ENCODE results near the gene H2AZ2.
"Not testable (repeated sequence)": the region's sequence is repeated elsewhere in the genome, so short reads cannot be mapped to it uniquely, and the experiment has no call there.

Gene H2AZ2
- 176 to 280 (median 188) reads per million in 3 experiments for total RNA-seq

DNA sequence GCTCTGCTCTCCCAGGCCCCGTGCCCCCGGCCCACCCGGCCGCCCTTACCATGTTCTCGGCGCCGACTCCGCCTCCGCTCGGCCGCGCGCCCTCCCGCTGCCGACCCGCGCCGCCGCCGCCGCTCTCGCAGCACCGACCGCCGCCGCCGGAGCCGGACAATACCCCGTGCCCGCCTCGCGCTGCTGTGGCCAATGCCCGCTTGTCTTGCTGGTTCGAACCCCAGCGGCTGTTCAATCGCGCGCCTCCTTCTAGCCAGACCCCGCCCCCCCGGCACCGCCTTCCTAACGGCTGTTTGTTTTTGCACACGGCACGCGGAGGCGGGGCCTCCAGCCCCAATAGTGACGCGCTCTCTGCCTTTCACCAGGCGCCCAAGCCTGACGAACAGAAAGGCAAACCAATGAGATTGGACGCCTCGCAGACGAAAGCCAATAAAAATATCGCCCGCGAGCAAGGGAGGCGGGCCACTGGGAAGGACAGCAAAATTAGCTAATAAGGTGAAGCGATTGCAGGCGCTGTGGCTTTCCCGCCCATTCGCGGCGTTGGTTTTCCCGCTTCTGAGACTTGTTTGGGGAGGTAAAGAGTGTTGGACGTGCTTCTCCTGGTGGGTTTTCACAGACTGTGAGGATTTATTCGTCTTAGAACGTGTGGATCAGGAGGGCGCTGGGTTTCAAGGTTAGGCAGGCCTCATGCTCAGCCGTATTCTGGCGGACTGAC lies at the start of gene H2AZ2:
Gene H2AZ2 (minus strand): TSS at position 168 of the 715 bp plus-strand sequence. CDS start 116 bp downstream, at position 52.
- peak; percentile 99 for DNase-seq

- no peak for DNase-seq
Measured at GRCh38 chr7:44897309-44897708, 49.4 kb upstream of the H2AZ2 start.

GRCh38 chr7:44894888-44895580 lies 47.1 kb upstream of the H2AZ2 start:
- DNase-seq = no peak

GRCh38 chr7:44893710-44894234 lies 45.9 kb upstream of the H2AZ2 start:
- DNase-seq = no peak

- DNase-seq = no peak
Measured at GRCh38 chr7:44891791-44892190, 43.9 kb upstream of the H2AZ2 start.

DNA sequence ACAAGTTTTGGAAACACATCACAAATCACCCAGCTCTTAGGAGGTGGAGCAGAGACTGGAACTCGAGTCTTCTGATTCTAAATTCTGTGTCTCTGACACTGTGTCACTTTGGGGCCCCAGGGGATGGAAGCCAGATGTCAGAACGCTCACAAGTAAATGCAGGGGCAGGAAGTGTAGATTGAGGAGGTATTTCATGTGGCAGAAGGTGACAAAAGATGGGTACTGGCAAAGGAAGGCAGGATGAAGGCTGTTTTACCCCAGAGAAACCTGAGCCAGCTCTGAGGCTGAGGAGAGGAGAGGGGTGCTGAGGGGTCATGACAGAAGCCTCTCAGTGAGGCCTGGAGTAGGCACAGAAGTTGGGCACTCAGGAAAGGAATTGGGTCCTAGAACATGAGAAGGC lies 43.5 kb upstream of the H2AZ2 start:
- peak; percentile 62 for DNase-seq

- no peak for DNase-seq
Measured at GRCh38 chr7:44889086-44889781, 41.3 kb upstream of the H2AZ2 start.

DNA sequence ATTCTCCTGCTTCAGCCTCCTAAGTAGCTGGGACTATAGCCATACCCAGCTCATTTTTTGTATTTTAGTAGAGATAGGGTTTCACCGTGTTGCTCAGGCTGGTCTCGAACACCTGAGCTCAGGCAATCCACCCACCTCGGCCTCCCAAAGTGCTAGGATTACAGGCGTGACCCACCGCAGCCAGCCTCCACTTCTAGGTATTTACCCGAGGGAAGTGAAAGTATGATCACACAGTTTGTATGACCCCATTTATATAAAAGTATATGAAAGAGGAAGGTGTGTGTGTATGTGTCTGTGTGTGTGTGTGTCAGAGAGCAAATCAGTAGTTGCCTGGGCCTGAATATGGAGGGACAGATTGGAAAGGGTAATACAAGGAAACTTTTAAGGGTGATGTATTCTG lies 39.4 kb upstream of the H2AZ2 start:
- no peak for DNase-seq

DNA sequence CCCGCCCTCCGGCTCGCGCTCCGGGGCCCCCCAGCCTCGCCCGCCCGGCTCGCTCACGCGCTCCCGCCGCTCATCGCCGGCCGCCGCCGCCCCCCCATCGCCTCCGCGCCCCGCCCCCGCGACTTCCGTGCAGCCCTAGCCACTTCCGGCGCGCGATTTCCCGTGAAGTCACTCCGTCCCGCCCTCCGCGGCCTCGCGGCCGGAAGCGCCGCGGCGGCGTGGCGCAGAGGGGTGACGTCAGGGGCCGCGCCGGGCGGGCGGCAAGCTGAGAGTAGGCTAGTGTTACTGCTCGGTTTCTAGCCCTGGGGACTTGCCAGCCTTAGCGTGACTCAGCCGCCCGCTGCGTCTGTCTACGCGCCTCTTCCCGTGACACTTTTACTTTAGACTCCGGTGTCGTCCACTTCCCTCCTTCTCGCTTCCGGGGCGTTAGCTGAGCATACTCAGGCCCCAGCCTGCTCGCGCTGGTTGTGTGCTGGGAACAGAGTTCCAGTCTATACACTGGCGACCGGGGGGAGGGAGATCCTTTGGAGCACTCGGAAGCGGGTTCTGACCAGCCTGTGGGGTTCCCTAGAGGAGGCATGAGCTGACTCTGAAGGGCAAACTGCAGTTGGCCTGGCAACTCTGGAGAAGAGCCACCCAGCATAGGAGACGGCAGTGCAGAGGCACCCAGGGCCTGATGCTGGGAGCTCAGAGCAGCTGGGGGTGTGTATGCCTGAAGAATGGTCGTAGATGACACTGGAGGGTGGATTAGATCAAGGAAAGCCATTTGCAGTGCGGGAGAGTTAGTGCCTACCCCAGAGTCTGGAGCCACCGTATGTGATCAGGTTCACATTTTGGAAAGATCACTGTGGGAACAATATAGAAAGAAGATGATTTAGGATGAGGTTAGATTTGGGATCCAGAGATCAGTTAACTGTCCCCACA lies 37.8 kb upstream of the H2AZ2 start, which contains the start of gene PURB:
Gene PURB (minus strand): TSS at position 137 of the 924 bp plus-strand sequence. CDS start 182 bp downstream, outside the sequence.
- DNase-seq = peak; percentile 99

- peak; percentile 55 for DNase-seq
Measured at GRCh38 chr7:44884621-44885393, 36.9 kb upstream of the H2AZ2 start.

GRCh38 chr7:44883961-44884620 lies 36.2 kb upstream of the H2AZ2 start:
- DNase-seq = no peak

DNA sequence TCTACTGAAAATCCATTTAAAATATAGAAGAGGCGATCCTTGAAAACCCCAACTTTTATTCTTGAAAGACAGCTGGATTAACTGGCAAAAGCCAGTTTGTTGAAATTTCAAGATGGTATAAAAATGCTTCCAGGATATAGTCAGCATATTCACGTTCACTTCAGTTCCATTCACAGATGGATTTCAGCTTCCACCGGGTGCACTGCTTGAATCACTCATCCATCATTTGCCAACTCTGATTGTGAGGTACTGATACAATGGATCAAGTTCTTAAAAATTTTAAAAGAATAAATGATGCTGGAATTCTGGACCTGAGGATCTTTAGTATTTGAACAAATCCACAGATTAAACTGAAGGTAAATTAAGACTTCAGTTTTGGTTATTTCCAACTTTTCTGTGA lies 35.0 kb upstream of the H2AZ2 start:
- DNase-seq = no peak

DNA sequence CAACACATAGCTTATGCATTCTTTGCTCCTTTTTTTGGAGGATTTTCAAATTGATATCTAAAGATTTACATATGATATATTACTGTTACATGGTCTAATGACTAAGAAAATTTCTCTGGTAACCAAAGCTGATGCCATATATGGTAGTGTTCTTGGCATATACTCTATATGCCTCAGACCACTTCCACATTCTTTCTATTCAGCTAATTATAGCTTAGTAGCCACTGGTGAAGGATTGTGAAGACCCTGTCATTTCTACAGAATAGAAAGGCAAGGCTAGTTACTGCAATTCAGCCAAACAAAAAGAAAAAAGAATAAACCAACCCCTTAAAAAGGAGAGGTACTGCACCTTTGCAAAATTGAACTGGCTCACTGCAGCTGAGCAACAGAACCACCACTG lies 33.7 kb upstream of the H2AZ2 start:
- no peak for DNase-seq

DNA sequence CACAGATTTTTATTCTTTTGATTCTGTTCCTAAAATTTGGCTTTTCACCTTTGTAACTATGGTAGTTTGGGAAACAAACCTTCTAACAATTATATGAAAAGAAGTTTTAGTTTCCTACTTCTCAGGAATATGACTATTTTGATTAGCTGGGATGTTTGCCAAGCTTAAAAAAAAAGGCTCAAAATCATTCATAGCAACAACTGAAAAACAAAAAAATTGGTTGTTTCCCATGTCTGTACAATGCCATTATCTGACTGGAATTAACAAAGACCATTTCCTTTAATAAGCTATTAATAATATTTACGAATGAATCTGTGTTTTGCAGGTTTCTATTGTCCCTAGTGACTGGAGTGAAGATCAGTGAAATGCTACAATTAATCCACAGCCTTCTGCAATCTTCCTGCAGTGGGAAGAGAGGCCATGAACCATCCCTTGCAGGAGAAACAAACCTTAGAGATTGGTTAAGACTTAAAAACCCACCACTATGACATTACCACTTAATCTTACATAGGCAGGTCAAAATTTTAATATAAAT lies 33.2 kb upstream of the H2AZ2 start:
- no peak for DNase-seq

DNA sequence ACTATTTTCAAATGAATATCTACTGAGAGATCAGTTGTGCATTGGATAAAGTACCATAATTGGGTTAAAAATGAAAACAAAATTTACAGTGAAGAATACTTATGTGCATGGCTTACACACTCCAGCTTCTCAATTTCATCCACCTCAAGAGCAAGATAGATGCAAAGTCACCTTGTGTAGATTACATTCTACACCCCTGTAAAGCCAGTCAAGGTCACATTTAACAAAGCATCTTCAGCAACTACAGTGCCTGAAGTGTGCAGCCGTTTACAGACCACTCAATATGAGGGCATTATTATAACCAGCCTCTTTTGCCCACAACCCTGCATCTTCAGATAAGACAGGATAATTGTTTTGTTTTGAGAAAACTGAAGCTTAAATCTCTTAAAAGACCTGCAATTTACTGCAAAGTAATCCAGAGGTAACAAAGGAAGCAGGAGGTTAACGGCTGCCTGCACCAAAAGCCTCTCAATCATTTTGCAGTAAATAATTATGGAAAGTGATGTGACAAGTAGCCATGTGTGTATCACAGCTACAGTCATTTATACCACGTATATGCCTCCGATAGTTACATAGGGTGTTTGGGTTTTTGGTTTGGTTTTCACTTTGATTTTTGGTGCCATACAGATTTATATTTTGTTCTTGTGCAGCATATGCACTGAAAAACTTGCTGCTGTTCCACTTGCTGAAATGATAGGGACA lies 32.6 kb upstream of the H2AZ2 start:
- no peak for DNase-seq

- no peak for DNase-seq
Measured at GRCh38 chr7:44876393-44876792, 28.5 kb upstream of the H2AZ2 start.

- DNase-seq = no peak
Measured at GRCh38 chr7:44875241-44875640, 27.4 kb upstream of the H2AZ2 start.

- DNase-seq = no peak
Measured at GRCh38 chr7:44872787-44873186, 24.9 kb upstream of the H2AZ2 start.

DNA sequence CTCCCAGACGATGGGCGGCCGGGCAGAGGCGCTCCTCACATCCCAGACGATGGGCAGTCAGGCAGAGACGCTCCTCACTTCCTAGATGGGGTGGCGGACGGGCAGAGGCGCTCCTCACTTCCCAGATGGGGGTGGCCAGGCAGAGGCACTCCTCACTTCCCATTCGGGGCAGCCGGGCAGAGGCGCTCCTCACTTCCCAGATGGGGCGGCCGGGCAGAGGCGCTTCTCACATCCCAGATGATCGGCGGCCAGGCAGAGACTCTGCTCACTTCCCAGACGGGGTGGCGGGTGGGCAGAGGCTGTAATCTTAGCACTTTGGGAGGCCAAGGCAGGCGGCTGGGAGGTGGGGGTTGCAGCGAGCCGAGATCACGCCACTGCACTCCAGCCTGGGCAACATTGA lies 24.0 kb upstream of the H2AZ2 start:
- DNase-seq = not testable (repeated sequence)

DNA sequence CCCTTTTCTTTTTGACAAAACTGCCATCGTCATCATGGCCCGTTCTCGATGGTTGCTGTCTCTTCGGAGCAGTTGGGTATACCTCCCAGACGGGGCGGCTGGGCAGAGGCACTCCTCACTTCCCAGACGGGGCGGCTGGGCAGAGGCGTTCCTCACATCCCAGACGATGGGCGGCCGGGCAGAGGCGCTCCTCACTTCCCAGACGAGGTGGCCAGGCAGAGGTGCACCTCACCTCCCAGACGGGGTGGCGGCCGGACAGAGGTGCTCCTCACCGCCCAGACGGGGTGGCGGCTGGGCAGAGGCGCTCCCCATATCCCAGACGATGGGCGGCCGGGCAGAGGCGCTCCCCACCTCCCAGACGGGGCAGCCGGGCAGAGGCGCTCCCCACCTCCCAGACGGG lies 22.9 kb upstream of the H2AZ2 start:
- not testable (repeated sequence) for DNase-seq

All from central memory CD4-positive, alpha-beta T cell (primary cell).